GM12878 (cell line): ENCODE results near the gene PID1. TPM values are rescaled to one million over a fixed set of nuclear protein-coding genes. Genes with fewer than 3 reads are reported as not detected.

ENCODE experiments used
- ATAC-seq: fragments of 200-7000 bp; cut with Tn5 transposase; 3 replicates; pipeline ENCODE4 v1.9.1; 2020; ENCODE audit warnings: mild to moderate bottlenecking, moderate library complexity
- BruUV-seq: library from RNA; stranded (reverse); fragments of 400-500 nt; replicated peaks from 2 replicates; lab custom pipeline; 2021; lab: Mats Ljungman, UMichigan
- CTCF ChIA-PET: fragments of 300-600 bp; sonication (Branson Sonifier 250); formaldehyde crosslinking; extraction: SDS; loops from one replicate; lab custom pipeline; 2021; ENCODE audit warnings: inconsistent platforms; lab: Yijun Ruan, JAX
- POLR2A ChIA-PET: fragments of 350-600 bp; formaldehyde crosslinking; extraction: SDS; loops from one replicate; lab custom pipeline; 2021; ENCODE audit warnings: inconsistent platforms; lab: Charles Lee
- RAD21 ChIA-PET: fragments of 300-600 bp; sonication (Branson Sonifier 250); formaldehyde crosslinking; loops from one replicate; lab custom pipeline; 2023; ENCODE audit warnings: antibody characterized with exemption; ENCODE audit not compliant: unreplicated experiment; lab: Charles Lee
- SMC1A ChIA-PET: fragments of 300-600 bp; sonication (Branson Sonifier 250); formaldehyde crosslinking; loops from one replicate; lab custom pipeline; 2023; ENCODE audit not compliant: unreplicated experiment, uncharacterized antibody; lab: Charles Lee
- DNase-seq: peaks from one replicate; pipeline ENCODE4 v3.0.0-alpha.2; 2011; ENCODE audit warnings: low read depth, low spot score
- FAIRE-seq: peaks from 3 replicates; lab custom pipeline; 2011; peaks lifted over from hg19 to GRCh38; lab: Jason Lieb, UNC
- H2AFZ ChIP-seq: 2 replicates; pipeline ENCODE4 v1.6.0; 2011; ENCODE audit warnings: low read depth, low read length, control low read depth; ENCODE audit not compliant: control insufficient read depth
- H3K27ac ChIP-seq: 2 replicates; pipeline ENCODE4 v1.5.1; 2011; ENCODE audit warnings: control low read depth; ENCODE audit not compliant: control insufficient read depth, insufficient read depth
- H3K27me3 ChIP-seq, 2 experiments: replicated peaks in 1 of 2; 2 replicates each; pipeline versions ENCODE4 v1.6.0 to v1.6.1; 2011; ENCODE audit warnings: low read length in 1 of 2; ENCODE audit not compliant: control insufficient read depth in 2 of 2, insufficient read depth in 2 of 2
- H3K36me3 ChIP-seq, 2 experiments: 2 replicates each; pipeline ENCODE4 v1.5.1; 2011; ENCODE audit warnings: low read length in 1 of 2; ENCODE audit not compliant: control insufficient read depth in 2 of 2, insufficient read depth in 2 of 2
- H3K4me1 ChIP-seq: 2 replicates; pipeline ENCODE4 v1.6.1; 2011; ENCODE audit warnings: mild to moderate bottlenecking, low read length, moderate library complexity, mixed read lengths; ENCODE audit not compliant: control insufficient read depth, insufficient read depth
- H3K4me2 ChIP-seq: 2 replicates; pipeline ENCODE4 v1.6.0; 2011; ENCODE audit warnings: control low read depth; ENCODE audit not compliant: control insufficient read depth, insufficient read depth
- H3K4me3 ChIP-seq: fragments of 200-600 bp; sonication (generic); 2 replicates; pipeline ENCODE4 v1.5.1; 2016
- H3K79me2 ChIP-seq: 2 replicates; pipeline ENCODE4 v1.6.0; 2011; ENCODE audit warnings: low read length; ENCODE audit not compliant: control insufficient read depth, insufficient read depth
- H3K9ac ChIP-seq: 2 replicates; pipeline ENCODE4 v1.8.0; 2011; ENCODE audit warnings: low read length, control low read depth, mixed read lengths; ENCODE audit not compliant: control insufficient read depth, insufficient read depth
- H3K9me3 ChIP-seq: replicated peaks from 3 replicates; pipeline ENCODE4 v1.5.1; 2011; ENCODE audit warnings: mild to moderate bottlenecking, low read length; ENCODE audit not compliant: control insufficient read depth, insufficient read depth
- H4K20me1 ChIP-seq: 2 replicates; pipeline ENCODE4 v1.6.0; 2011; ENCODE audit not compliant: control insufficient read depth, insufficient read depth
- BHLHE40 ChIP-seq, 2 experiments: fragments of 450-650 bp in 1 of 2; IDR thresholded peaks; 2 replicates each; pipeline ENCODE4 v1.6.1; 2011 to 2017; ENCODE audit warnings: low read depth in 2 of 2, borderline replicate concordance in 1 of 2, improper control_type of control experiment in 1 of 2, low read length in 1 of 2, mild to moderate bottlenecking in 1 of 2
- CEBPZ ChIP-seq: fragments of 150-350 bp; IDR thresholded peaks from 2 replicates; pipeline ENCODE4 v1.6.1; 2016; ENCODE audit warnings: low read depth, low read length
- HSF1 ChIP-seq: fragments of 150-350 bp; IDR thresholded peaks from 2 replicates; pipeline ENCODE4 v1.6.1; 2014; ENCODE audit warnings: mild to moderate bottlenecking, low read depth, low read length
- IRF4 ChIP-seq: IDR thresholded peaks from 2 replicates; pipeline ENCODE4 v1.6.1; 2011; ENCODE audit warnings: low read depth, low read length
- KAT2A ChIP-seq: conservative IDR thresholded peaks from 2 replicates; pipeline ENCODE4 v1.6.1; 2011; ENCODE audit warnings: low read depth, low read length; ENCODE audit not compliant: control insufficient read depth
- KDM1A ChIP-seq: fragments of 200-600 bp; sonication (generic); IDR thresholded peaks from 2 replicates; pipeline ENCODE4 v1.6.1; 2016; ENCODE audit warnings: borderline replicate concordance
- MYB ChIP-seq: fragments of 150-350 bp; IDR thresholded peaks from 2 replicates; pipeline ENCODE4 v1.6.1; 2014; ENCODE audit warnings: mild to moderate bottlenecking, low read depth, low read length, borderline replicate concordance
- POLR2AphosphoS5 ChIP-seq: IDR thresholded peaks from 2 replicates; pipeline ENCODE4 v1.6.1; 2011; ENCODE audit warnings: mild to moderate bottlenecking, low read length, inconsistent platforms
- SMC3 ChIP-seq: IDR thresholded peaks from 2 replicates; pipeline ENCODE4 v1.6.1; 2011; ENCODE audit warnings: low read length, improper control_type of control experiment, borderline replicate concordance
- STAT1 ChIP-seq: fragments of 450-650 bp; conservative IDR thresholded peaks from 2 replicates; pipeline ENCODE4 v1.6.1; 2014; ENCODE audit warnings: antibody characterized with exemption, mild to moderate bottlenecking
- TBL1XR1 ChIP-seq: IDR thresholded peaks from 2 replicates; pipeline ENCODE4 v1.6.1; 2012; ENCODE audit warnings: low read depth, low read length, improper control_type of control experiment
- WGBS: methylation state at CpG from one replicate; pipeline ENCODE4 v1.1.6; 2016; ENCODE audit warnings: low lambda C conversion rate; ENCODE audit not compliant: insufficient replicate concordance, insufficient coverage; ENCODE audit errors: missing lambda C conversion rate; 5-methylcytosine and 5-hydroxymethylcytosine counted together
- in situ Hi-C: fragments of 300-500 bp; cut with MboI; formaldehyde crosslinking; loops from 9 replicates; pipeline ENCODE4 v1.14.3; 2018; ENCODE audit warnings: mixed read lengths
- intact Hi-C: fragments of 100-400 bp; cut with micrococcal nuclease; formaldehyde crosslinking; loops from one replicate; pipeline ENCODE4 v1.14.2; 2022; ENCODE audit not compliant: unreplicated experiment
- polyA plus RNA-seq, 11 experiments: library from polyadenylated mRNA; depleted of rRNA in 4 of 11; unstranded in 6 of 11; stranded (reverse) in 5 of 11; fragments of >200 nt; fragmentation: Nextera tagmentation in 4 of 11; fragmentation: Illumina TruSeq in 1 of 11; extraction: Ambion mirVana in 4 of 11; extraction: Trizol in 1 of 11; gene quantifications; 1 replicate in 1 of 11; 2 replicates in 10 of 11; pipeline versions ENCODE4 v1.2.1 to v1.2.3, GENCODE V29; 2011 to 2016; ENCODE audit warnings: inconsistent platforms in 2 of 11, missing spikeins in 2 of 11, low read depth in 1 of 11
- total RNA-seq, 4 experiments: library from RNA; depleted of rRNA in 3 of 4; stranded (reverse); fragments of >200 nt in 3 of 4; fragmentation: Illumina TruSeq in 1 of 4; extraction: Trizol in 1 of 4; gene quantifications; 2 replicates each; pipeline versions ENCODE4 v1.2.1 to v1.2.3, GENCODE V29; 2013 to 2021

Gene PID1
- total and polyA plus RNA-seq, 10 of the 15 experiments (the other 5 are each of a cell fraction or from before 2014, with no cell fraction given), result not detected

GRCh38 chr2:229178117-229178516 lies 93.0 kb downstream of the PID1 start:
- no peaks in the 10 kb centered on the region for H3K79me2 ChIP-seq
- DNase-seq (no peak), ATAC-seq (no peak), FAIRE-seq (no peak)
- H3K4me2 ChIP-seq, result no peak overlapping the region
- ChIA-PET POLR2A (no interaction called here), RAD21 (no interaction called here), SMC1A (interaction anchor here (0.6 kb wide), 1 partner anchor 20 kb away, joined by 3 read pairs; no protein-coding TSS in a partner anchor), CTCF (no interaction called here)
- H4K20me1 ChIP-seq, result no peaks in the 10 kb centered on the region
- no peak overlapping the region for H3K27ac ChIP-seq
- no peak for TF ChIP-seq STAT1
- TF ChIP-seq HSF1, result no peak
- TF ChIP-seq TBL1XR1, result no peak
- TF ChIP-seq BHLHE40 (IDR thresholded peaks at IDR 0.05; ENCODE audit: borderline replicate concordance in 1 of 2, low read depth in 2 of 2, low read length in 1 of 2), result no peak
- TF ChIP-seq CEBPZ, result no peak
- TF ChIP-seq POLR2AphosphoS5, result no peak
- TF ChIP-seq IRF4, result no peak
- TF ChIP-seq MYB, result no peak
- no peak for TF ChIP-seq KAT2A
- no peak for TF ChIP-seq SMC3
- TF ChIP-seq KDM1A, result no peak
- in situ Hi-C loops, result no loop called here
- intact Hi-C loops, result no loop called here
- H3K4me3 ChIP-seq, result no peak overlapping the region
- no peaks in the 10 kb centered on the region for H3K9me3 ChIP-seq
- no peak overlapping the region for H2AFZ ChIP-seq
- no TSS peak for BruUV-seq
- H3K4me1 ChIP-seq, result no peaks in the 10 kb centered on the region
- H3K36me3 ChIP-seq, result no peaks in the 10 kb centered on the region
- WGBS, result 67% methylated on average over 3 of the region's 3 CpGs
- H3K27me3 ChIP-seq, result no peaks in the 10 kb centered on the region
- no peak overlapping the region for H3K9ac ChIP-seq
